Activated CD8-positive, alpha-beta memory T cell treated with anti-CD3 and anti-CD28 coated beads, Interleukin-2, amount 50 U/mL, for 24 hours (primary cell): ENCODE measurements around the gene ITPRIPL1.

Experiments
- DNase-seq: peaks from one replicate; pipeline ENCODE4 v3.0.0-alpha.2; 2020; ENCODE audit errors: extremely low read depth

Gene ITPRIPL1

DNA sequence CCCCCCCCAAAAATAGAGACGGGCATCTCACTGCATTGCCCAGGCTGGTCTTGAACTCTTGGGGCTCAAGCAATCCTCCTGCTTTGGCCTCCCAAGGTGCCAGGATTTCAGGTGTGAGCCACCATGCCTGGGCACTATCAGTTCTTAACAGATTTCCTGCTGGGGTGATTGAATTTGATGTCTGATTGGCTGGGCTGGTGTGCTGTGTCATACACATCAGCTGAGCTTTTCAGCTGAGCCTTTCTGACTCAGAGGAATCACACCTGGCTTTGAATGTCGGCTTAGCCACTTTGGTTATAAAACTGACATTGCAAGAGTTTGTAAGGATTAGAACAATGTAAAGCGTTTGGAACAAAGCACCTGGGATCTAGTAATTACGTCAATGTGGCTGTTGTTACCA, 29.4 kb downstream of the ITPRIPL1 start:
- DNase-seq = no peak

DNA sequence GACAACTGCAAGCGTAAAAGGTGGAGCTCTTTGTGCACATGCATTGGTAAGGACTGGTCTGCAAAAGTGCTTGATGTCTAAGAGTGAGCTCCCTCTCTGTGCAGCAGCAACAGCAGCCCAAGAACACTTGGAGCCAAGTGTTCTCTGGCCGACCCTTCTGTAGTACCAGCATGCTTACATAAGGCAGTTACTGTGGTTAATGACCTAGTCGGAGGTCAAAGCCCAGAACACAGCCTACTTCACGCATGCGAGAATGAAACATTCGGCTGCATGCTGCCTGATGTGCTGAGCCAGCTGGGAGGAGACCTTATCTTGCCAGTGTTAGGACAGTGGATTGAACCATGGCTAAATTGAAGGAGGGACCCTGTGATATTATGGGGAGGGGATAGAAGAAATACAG, 31.8 kb downstream of the ITPRIPL1 start:
- no peak for DNase-seq

DNA sequence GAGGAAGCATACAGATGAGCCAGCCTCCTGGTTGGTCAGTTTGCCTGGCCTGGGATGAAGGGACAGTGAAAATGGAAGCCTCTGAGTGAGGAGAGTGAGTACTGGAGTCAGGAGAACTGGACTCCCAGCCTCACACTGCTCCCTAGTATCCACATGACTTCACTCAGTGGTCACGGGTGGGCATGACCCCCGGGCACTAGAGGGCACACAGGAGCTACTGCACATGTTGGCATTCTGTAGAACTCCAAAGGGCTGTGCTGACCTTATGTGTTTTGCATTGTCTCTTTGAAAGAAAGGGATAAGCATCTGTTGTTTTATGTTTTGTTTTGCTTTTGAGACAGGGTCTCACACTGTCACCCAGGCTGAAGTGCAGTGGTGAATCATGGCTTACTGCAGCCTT, 34.2 kb downstream of the ITPRIPL1 start:
- DNase-seq = no peak

DNA sequence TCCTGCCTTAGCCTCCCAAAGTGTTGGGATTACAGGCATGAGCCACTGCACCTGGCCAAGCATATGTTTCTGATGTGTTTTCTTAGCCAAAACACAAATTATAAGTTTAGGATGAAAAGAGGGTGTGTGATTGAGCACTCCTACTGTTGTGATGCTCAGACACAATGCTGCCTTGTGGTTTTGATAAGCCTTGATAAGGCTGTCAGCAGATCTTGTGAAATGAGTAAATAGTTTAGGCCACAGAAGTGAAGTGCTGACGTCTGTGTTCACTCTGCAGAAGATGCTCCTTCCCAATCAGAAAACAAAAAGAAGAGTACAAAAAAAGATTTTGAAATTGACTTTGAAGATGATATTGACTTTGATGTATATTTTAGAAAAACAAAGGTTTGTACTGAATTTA, 34.7 kb downstream of the ITPRIPL1 start:
- DNase-seq = no peak

DNA sequence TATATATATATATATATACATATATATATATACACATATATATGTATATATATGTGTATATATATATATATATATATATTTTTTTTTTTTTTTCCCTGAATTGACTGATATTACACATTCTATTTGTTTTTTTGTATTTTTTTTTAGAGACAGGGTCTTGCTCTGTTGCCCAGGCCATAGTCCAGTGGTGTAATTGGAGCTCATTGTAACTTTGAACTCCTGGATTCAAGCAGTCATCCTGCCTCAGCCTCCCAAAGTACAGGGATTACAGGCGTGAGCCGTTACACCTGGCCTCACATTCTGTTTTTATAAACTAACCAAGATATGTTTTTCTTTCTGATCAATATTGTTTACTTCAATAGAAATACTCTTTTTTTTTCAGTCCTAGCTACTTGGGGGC, 36.6 kb downstream of the ITPRIPL1 start:
- no peak for DNase-seq

DNA sequence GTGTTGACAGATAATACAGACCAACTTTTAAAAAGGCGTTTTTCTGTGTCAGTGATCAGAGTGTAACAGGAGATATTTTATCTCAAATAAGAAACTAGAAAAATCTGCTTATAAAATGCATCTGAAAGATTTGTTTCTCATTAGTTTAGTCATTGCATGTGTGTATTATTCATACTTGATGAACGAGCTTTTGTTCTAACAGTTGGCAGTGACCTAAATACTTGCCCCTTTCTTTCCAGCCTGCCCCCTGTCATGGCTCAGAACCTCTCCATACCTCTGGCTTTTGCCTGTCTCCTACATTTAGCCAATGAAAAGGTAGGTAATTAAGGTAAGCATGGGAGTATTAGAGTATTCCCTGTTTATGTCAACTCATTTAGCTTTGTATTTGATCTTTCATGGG, 44.1 kb downstream of the ITPRIPL1 start:
- DNase-seq = no peak

DNA sequence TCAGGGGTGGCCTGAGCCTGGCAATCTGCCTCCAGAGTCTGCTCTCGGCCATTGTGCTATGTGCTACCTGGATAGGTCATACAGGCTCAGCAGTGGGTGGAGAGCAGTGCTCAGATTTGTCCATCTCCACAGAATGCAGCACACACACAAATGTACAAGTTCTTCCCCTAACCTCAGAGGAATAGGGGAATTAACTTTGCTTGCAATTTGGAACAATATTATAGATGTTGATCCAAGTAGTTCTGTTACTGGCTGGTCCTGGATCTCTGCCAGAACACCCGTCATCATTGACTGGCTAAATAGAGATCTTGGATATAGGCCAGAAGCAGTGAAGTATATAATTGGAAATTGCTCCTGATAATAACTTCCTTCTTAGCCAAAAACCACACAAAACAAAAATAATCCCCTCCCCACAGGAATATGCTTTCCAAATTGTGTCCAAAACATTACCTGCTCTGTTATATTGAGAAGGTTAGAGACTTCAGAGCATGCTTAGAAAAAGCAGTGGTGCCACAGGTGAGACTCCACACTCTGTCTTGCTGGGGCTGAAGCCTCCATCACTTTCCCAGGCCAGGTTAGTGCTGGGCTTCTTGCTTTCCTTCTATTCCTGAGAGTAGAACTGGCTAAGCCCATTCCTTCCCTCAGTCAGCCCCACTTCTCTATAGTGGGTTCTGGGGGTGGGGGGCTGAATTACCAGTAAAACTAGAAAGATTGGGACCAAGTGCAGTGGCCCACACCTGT, 49.3 kb downstream of the ITPRIPL1 start:
- no peak for DNase-seq
